ENCODE measurements around the gene FKBP5.

The FKBP5 gene

GRCh38 chr6:35662999-35663398, 25.7 kb downstream of the FKBP5 start:
- no peak for DNase-seq

DNA sequence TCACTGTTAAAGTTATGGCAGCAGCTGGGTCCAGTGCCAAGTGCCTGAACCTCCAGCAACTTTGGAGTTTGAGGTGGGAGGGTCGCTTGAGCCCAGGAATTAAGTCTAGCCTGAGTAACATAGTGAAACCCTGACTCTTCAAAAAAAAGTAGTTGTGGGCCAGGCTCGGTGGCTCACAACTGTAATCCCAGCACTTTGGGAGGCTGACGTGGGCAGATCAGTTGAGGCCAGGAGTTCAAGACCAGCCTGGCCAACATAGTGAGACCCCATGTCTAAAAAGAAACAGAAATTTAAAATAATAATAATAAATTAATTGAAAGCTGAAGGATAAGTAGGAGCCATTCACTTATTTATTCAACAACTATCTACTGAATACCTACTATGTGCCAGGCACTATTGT, 33.8 kb downstream of the FKBP5 start:
- DNase-seq: no peak

- no peak for DNase-seq
Measured at GRCh38 chr6:35651244-35651643, 37.5 kb downstream of the FKBP5 start.

- DNase-seq: no peak
Measured at GRCh38 chr6:35650015-35650414, 38.7 kb downstream of the FKBP5 start.

DNA sequence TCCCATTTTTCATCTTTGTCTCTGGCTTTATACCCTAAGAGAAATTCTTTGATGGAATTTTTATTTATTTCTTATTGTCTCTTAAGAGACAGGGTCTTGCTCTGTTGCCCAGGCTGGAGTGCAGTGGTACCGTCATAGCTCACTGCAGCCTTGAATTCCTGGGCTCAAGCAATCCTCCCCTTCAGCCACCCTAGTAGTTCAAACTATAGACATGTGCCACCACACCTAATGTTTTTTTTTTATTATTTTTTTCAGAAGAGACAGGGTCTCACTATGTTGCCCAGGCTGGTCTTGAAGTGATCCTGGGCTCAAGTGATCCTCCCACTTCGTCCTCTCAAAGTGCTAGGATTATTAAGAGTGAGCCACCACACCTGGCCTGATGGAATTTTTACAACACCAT, 40.5 kb downstream of the FKBP5 start:
- no peak for DNase-seq

DNA sequence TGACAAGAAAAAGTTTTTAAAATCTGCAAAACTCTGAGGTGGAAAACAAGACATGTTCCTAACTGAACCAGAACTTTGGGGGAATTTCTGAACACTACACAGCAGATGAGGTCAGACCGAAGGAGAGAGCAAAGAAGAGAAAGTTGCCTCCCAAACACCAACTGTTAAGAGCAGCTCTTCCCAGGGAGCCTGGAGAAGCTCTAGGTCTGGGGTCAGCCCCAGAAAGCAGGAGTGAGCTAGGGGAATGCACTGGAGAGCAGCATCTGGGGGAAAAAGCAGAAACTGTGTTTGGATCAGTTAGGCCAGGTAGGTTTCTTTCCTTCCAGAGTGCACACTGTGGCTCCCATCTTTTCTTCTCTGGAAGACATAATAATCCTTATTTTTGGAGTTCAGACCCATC, 41.3 kb downstream of the FKBP5 start:
- no peak for DNase-seq

DNA sequence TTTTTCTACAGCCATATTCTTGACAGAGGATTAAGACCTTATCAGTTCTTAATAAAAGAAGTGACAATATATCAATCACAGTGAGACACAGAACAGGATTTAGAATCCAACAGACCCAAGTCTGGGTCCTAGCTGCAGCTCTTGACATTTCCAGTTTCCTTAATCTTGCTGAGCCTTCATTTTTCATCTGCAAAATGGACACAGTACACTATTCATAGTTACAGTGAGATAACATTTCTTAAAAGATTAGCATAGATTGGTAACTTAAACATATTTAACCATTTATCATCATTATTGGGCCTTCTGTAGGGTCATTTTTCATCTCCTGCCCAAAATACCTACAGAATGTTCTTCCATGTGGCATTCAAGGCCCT, 45.6 kb downstream of the FKBP5 start:
- DNase-seq: no peak

DNA sequence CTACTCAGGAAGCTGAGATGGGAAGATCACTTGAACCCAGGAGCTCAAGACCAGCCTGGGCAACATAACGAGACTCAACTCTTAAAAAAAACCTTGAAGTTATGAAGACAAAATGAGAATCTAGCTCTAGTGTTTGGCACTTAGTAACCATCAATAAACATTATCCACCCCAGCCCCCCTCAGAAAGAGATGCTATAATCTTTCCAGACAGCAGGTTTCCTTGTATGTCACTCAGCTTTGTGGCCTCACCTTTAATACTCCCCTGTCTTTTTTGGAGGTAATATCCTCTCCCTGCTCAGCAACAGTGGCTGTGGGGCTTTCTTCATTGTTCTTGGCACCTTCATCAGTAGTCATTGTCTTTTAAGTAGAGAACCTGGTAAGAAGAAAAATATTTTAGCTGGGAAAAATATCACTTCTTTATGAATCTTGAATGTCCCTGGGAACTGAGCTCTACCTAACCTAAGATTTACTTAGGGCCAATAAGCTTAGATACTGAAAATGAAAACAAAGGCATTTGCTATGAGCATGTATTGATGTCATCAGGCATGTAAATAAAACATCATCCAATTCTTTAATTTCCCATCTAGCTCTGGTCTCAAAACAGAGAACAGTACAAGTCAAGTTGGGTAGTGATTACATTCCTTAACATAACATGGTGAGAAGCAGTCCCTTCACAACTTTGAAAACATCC, 46.1 kb downstream of the FKBP5 start:
- DNase-seq: no peak

DNA sequence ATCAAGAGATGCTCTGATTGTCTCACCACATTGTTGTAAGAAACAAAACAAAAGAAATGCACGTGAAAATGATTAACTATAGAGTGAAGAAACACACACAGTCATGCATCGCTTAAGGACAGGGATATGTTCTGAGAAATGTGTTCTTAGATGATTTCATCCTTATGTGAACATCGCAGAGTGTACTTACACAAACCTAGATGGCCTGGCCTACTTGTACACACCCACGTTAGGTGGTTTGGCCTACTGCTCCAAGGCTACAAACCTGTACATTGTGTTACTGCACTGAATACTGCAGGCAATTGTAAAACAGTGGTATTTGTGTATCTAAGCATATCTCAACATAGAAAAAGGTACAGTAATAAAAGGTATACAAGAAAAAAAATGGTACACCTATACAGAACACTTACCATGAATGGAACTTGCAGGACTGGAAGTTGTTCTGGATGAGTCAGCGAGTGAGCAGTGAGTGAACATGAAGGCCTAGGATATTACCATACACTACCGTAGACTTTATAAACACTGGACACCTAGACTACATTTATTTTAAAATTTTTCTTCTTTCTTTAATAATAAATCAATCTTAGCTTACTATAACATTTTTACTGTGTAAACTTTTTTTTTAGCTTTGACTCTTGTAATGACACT, 48.6 kb downstream of the FKBP5 start:
- no peak for DNase-seq

GRCh38 chr6:35638679-35639078, 50.0 kb downstream of the FKBP5 start:
- no peak for DNase-seq

DNA sequence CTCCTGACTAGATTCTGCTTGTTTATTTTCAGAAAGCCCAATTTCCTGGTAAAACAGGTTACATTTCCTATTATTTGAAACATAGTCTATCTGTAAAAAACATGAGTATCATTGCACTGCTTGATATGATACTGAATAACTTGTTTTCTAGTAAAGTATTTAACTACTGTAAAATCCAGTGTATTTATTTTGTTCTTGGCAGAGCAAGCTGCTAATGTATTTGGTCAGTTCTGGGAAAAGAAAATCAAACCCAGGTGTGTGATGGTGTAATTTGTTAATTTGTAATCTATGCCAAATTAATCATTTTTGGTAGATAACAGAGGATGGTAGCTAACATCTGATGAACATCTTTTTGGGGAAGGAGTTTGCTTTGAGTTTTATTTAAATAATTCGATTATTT, 50.8 kb downstream of the FKBP5 start:
- no peak for DNase-seq

- DNase-seq: no peak
Measured at GRCh38 chr6:35635601-35636597, 52.8 kb downstream of the FKBP5 start.

- DNase-seq: no peak
Measured at GRCh38 chr6:35634316-35634715, 54.4 kb downstream of the FKBP5 start.

DNA sequence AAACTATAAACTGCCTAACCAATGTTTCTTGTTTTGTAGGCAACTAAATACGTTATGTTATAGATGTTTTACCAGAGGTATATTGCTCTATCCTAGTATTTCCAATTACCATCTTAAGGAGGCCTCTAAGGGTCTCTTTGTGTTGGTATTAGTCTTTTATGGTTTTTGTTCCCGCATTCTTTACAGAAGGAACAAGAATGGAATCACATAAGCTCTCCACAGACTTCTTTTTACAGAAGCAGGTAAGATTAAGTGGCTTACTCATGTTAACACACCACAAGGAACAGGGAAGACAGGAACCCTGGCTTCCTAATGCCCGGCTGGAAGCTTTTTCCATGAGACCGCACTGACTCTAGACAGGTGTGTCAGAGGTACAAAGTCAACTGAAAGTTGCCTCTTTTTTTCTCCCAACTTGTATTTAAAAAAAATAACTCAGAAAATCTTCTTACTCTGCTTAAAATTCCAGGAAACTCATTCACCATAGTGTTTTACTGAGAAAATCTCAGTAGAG, 55.1 kb downstream of the FKBP5 start:
- DNase-seq: no peak

DNA sequence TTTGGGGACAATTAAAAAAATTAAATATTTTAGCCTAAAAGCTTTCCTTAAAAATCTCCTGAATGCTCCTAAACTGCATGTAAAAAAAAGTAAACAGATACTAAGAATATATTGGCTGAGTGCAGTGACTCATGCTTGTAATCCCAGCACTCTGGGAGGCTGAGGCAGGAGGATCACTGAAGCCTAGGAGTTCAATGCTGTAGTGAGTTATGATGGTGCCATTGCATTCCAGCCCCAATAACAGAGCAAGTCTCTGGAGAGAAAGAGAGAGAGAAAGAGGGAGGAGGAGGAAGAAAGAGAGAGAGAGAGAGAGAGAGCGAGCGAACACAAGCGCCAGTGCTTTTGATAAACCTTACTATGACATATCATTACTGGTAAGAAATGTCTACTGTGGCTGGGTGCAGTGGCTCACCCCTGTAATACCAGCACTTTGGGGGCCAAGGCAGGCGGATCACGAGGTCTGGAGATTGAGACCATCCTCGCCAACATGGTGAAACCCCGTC, 58.8 kb downstream of the FKBP5 start:
- DNase-seq: no peak

DNA sequence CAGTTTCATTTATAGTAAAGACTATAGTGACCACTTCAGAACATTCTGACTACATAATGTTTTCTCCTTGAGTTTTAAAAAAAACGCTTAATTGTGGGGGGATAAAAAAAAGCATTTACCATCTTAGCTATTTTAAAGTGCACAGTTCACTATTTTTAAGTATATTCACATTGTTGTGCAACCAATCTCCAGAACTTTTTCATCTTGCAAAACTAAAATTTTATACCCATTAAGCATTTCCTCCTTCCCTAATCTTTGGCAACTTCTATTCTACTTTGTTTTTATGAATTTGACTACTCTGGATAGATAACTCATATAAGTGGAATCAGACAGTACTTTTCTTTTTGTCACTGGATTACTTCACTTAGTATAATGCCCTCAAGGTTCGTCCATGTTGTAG, 62.3 kb downstream of the FKBP5 start:
- no peak for DNase-seq

GRCh38 chr6:35624341-35625070, 64.2 kb downstream of the FKBP5 start:
- no peak for DNase-seq

DNA sequence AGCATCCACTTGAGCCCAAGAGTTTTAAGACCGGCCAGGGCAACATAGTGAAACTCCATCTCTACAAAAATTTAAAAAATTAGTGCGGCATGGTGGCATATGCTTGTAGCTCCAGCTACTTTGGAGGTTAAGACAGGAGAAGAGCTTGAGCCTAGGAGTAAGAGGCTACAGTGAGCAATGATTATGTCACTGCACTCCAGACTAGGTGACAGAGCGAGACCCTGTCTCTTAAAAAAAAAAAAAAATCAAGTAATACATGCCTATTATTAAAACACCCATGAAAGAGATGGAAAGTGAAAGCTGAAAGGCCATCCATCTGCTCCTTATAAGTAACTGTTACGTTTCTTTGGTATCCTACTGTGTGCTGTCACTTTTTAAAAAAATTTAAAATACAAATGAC, 66.4 kb downstream of the FKBP5 start:
- no peak for DNase-seq

DNA sequence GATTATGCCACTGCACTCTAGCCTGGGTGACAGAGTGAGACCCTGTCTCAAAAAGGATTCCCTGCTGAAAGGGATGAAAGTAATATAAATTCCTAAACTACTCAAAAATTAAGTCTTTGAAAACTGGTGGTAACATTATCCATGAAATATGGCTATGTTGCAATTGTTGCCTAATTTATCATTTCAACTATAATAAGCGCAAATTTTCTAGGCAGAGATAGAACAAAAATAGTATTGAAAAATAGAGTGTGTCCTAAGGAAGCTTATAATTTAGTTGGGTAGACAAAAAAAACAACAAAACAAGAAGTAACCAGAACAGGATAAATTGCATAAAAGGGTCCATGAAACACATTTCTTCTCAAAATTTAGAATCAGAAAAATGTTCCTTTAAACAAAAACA, 68.0 kb downstream of the FKBP5 start:
- no peak for DNase-seq

GRCh38 chr6:35613762-35614161, 75.0 kb downstream of the FKBP5 start:
- no peak for DNase-seq

- no peak for DNase-seq
Measured at GRCh38 chr6:35611240-35611639, 77.5 kb downstream of the FKBP5 start.

- no peak for DNase-seq
Measured at GRCh38 chr6:35610830-35611229, 77.9 kb downstream of the FKBP5 start.

GRCh38 chr6:35609588-35609987, 79.1 kb downstream of the FKBP5 start:
- DNase-seq: no peak

Measured in activated CD4-positive, CD25-positive, alpha-beta regulatory T cell (primary cell).